HG03060 (cell line): ENCODE results near the gene NXPE4.
"Not testable (repeated sequence)": the region's sequence is repeated elsewhere in the genome, so short reads cannot be mapped to it uniquely, and the experiment has no call there.

Experiments used
- ATAC-seq: cut with Tn5 transposase; IDR thresholded peaks from one replicate; pipeline ENCODE4 v1.9.1; 2021; ENCODE audit warnings: low read depth, moderate number of reproducible peaks; ENCODE audit not compliant: unreplicated experiment

Gene NXPE4

DNA sequence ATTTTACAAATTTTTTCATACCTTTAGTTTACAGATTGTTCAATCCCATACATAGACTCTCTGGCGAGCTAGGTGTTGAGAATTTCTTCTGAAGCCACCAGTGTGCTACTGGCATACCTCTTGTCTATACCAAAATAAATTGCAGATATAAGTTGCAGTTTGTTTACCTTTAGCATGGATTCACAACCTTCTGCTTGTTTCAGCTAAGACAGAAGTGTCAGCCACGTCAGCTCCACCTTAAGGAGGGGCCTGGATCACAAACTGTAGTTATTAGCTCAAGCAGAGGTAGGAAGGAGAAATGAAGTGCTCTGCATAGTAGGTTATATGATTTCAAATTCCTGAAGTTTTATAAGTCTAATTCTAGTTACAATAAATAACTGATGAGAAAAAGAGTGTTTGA is at the start of gene NXPE4:
TSS of gene NXPE4 (minus strand) at position 216 of the 400 bp plus-strand sequence. CDS start 1,027 bp downstream, outside the sequence.
- no peak for ATAC-seq

DNA sequence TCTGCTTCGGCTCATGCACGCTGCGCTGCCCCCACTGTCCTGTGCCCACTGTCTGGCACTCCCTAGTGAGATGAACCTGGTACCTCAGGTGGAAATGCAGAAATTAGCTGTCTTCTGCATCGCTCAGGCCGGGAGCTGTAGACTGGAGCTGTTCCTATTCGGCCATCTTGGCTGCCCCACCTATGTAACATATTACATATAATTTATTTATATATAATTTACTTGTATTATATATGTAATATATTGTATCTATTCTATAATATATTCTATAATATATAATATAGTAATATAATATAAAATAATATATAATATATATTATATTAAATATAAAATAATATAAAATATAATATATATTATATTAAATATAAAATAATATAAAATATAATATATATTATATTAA is 43.9 kb upstream of the NXPE4 start:
- not testable (repeated sequence) for ATAC-seq

GRCh38 chr11:114631445-114631965 is 35.9 kb upstream of the NXPE4 start:
- not testable (repeated sequence) for ATAC-seq

GRCh38 chr11:114625294-114625693 is 29.7 kb upstream of the NXPE4 start:
- ATAC-seq = no peak

DNA sequence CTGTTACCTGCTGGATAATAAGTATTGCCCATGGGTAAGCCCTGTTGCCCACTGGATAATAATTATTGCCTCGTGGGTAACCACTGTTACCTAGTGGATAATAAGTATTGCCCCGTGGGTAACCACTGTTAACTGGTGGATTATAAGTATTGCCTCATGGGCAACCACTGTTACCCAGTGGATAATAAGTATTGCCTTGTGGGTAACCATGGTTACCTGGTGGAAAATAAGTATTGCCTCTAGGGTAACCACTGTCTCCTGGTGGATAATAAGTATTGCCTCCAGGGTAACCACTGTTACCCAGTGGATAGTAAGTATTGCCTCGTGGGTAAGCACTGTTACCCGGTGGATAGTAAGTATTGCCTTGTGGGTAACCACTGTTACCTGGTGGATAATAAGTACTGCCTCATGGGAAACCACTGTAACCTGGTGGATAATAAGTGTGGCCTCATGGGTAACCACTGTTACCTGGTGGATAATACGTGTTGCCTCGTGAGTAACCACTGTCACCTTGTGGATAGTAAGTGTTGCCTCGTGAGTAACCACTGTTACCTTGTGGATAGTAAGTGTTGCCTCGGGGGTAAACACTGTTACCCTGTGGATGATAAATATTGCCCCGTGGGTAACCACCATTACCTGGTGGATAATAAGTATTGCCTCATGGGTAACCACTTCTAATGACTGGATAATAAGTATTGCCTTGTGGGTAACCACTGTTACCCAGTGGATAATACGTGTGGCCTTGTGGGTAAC is 29.0 kb upstream of the NXPE4 start:
- ATAC-seq = no peak

DNA sequence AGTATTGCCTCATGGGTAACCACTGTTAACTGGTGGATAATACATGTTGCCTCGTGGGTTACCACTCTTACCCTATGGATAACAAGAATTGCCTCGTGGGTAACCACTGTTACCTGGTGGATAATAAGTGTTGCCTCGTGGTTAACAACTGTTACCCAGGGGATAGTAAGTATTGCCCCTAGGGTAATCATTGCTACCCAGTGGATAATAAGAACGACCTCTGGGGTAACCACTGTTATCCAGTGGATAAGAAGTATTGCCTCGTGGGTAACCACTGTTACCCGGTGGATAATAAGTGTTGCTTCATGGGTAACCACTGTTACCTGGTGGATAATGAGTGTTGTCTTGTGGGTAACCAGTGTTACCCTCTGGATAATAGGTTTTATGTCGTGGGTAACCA is 28.1 kb upstream of the NXPE4 start:
- ATAC-seq = no peak

DNA sequence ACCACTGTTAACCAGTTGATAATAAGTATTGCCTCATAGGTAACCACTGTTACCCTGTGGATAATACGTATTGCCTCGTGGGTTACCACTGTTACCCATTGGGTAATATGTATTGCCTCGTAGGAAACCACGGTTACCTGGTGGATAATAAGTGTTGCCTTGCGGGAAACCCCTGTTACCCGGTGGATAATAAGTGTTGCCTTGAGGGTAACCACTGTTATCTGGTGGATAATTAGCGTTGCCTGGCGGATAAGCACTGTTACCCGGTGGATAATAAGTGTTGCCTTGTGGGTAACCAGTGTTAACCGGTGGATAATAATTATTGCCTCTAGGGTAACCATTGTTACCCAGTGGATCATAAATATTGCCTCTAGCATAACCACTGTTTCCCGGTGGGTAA is 27.3 kb upstream of the NXPE4 start:
- ATAC-seq = no peak

DNA sequence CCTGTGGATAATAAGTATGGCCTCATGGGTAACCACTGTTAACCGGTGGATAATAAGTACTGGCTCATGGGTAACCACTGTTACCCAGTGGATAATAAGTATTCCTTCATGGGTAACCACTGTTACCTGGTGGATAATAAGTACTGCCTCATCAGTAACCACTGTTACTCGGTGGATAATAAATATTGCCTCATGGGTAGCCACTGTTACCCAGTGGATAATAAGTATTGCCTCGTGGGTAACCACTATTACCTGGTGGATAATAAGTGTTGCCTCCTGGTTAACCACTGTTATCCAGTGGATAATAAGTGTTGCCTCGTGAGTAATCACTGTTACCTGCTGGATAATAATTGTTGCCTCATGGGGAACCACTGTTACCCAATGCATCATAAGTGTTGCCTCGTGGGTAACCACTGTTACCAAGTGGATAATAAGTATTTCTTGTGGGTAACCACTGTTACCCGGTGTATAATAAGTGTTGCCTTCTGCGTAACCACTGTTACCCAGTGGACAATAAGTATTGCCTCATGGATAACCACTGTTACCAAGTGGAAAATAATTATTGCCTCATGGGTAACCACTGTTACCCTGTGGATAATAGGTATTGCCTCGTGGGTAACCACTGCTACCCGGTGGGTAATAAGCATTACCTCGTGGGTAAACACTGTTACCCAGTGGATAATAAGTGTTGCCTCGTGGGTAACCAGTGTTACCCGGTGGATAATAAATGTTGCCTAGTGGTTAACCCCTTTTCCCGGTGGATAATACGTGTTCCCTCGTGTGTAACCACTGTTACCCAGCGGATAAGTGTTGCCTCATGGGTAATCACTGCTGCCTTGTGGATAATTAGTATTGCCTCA is 26.6 kb upstream of the NXPE4 start:
- ATAC-seq = no peak

DNA sequence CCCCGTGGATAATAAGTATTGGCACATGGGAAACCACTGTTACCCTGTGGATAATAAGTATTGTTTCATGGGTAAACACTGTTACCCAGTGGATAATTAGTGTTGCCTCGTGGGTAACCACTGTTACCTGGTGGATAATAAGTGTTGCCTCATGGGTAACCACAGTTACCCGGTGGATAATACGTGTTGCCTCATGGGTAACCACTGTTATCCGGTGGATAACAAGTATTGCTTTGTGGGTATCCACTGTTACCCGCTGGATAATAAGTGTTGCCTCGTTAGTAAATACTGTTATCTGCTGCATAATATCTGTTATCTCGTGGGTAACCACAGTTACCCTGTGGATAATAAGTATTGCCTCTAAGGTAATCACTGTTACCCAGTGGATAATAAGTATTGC is 25.5 kb upstream of the NXPE4 start:
- no peak for ATAC-seq

DNA sequence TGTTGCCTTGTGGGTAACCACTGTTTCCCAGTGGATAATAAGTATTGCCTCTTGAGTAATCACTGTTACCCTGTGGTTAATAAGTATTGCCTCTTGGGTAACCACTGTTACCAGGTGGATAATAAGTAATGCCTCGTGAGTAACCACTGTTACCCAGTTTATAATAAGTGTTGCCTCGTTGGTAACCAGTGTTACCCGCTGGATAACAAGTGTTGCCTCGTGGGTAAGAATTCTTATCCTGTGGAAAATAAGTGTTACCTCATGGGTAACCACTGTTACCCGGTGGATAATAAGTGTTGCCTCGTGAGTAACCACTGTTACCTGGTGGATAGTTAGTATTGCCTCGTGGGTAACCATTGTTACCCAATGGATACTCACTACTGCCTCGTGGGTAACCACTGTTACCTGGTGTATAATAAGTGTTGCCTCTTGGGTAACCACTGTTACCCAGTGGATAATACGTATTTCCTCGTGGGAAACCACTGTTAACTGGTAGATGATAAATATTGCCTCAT is 24.1 kb upstream of the NXPE4 start:
- no peak for ATAC-seq

DNA sequence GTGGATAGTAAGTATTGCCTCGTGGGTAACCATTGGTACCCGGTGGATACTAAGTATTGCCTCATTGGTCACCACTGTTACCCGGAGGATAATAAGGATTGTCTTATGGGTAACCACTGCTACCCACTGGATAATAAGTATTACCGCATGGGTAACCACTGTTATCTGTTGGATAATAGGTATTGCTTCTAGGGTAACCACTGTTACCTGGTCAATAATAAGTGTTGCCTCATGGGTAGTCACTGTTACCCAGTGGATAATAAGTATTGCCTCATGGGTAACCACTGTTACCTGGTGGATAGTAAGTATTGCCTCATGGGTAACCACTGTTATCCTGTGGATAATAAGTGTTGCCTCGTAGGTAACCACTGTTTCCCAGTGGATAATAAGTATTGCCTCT is 22.6 kb upstream of the NXPE4 start:
- no peak for ATAC-seq

GRCh38 chr11:114617157-114618124 is 21.9 kb upstream of the NXPE4 start:
- no peak for ATAC-seq

- ATAC-seq = no peak
These were observed 20.9 kb upstream of the NXPE4 start for GRCh38 chr11:114616516-114616915.

DNA sequence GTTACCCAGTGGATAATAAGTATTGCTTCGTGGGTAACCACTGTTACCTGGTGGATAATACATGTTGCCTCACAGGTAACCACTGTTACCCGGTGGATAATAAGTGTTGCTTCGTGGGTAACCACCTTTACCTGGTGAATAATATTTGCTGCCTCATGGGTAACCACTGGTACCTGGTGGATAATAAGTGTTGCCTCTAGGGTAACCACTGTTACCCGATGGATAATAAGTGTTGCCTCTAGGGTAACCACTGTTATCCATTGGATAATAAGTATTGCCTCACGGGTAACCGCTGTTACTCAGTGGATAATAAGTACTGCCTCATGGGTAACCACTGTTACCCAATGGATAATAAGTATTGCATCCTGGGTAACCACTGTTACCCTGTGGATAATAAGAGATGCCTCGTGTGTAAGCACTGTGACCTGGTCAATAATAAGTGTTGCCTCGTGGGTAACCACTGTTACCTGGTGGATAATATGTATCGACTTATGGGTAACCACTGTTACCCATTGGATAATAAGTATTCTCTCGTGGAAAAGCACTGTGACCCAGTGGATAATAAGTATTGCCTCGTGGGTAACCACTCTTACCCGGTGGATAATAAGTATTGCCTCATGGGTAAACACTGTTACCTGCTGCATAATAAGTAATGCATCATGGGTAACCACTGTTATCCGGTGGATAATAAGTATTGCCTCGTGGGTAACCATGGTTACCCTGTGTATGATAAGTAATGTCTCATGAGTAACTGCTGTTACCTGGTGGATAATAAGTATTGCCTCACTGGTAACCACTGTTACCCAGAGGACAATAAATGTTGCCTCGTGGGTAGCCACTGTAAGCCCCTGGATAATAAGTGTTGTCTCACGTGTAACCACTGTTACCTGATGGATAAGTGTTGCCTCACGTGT is 20.1 kb upstream of the NXPE4 start:
- ATAC-seq = no peak

DNA sequence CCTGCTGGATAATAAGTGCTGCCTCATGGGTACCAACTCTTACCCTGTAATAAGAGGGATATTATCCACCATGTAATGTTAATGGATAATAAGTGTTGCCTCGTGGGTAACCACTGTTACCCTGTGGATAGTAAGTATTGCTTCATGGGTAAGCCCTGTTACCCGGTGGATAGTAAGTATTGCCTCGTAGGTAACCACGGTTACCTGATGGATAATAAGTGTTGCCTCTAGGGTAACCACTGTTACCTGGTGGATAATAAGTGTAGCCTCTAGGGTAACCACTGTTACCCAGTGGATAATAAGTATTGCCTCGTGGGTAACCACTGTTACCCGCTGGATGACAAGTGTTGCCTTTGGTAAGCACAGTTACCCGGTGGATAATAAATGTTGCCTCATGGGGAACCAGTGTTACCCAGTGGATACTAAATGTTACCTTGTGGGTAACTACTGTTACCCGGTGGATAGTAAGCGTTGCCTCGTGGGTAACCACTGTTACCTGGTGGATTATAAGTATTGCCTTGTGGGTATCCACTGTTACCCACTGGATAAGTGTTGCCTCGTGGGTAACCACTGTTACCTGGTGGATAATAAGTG is 18.6 kb upstream of the NXPE4 start:
- ATAC-seq = no peak

DNA sequence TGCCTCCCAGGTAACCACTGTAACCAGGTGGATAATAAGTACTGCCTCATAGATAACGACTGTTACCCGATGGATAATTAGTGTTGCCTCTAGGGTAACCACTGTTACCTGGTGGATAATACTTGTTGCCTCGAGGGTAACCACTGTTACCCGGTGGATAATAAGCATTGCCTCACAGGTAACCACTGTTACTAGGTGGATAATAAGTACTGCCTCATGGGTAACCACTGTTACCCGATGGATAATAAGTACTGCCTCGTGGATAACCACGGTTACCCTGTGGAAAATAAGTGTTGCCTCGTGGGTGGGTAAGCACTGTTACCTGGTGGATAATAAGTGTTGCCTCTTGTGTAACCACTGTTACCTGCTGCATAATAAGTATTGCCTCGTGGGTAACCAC is 17.5 kb upstream of the NXPE4 start:
- not testable (repeated sequence) for ATAC-seq

DNA sequence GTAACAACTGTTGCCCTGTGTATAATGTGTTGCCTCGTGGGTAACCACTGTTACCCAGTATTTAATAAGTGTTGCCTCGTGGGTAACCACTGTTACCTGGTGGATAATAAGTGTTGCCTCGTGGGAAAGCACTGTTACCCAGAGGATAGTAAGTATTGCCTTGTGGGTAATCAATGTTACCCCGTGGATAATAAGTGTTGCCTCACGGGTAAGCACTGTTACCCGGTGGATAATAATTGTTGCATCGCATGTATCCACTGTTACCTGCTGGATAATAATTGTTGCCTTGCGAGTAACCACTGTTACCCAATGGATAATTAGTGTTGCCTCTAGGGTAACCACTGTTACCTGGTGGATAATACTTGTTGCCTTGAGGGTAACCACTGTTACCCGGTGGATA is 17.1 kb upstream of the NXPE4 start:
- no peak for ATAC-seq

GRCh38 chr11:114612199-114612598 is 16.6 kb upstream of the NXPE4 start:
- ATAC-seq = not testable (repeated sequence)
